IMR-90 (cell line): ENCODE measurements around the gene PRKAR1B. TPM values are rescaled to one million over a fixed set of nuclear protein-coding genes. Genes with fewer than 3 reads are reported as not detected.

Source experiments
- ATAC-seq: fragments of 200-7000 bp; cut with Tn5 transposase; 2 replicates; pipeline ENCODE4 v1.9.1; 2020; ENCODE audit warnings: low read depth, mild to moderate bottlenecking, moderate library complexity
- BruUV-seq: library from RNA; stranded (reverse); fragments of 400-500 nt; replicated peaks from 2 replicates; lab custom pipeline; 2021; lab: Mats Ljungman, UMichigan
- CTCF ChIA-PET: fragments of 300-600 bp; formaldehyde crosslinking; extraction: SDS; loops from one replicate; lab custom pipeline; 2021; ENCODE audit warnings: antibody characterized with exemption; lab: Yijun Ruan, JAX
- POLR2A ChIA-PET: fragments of 300-600 bp; sonication (Branson Sonifier 250); formaldehyde crosslinking; loops from one replicate; lab custom pipeline; 2022; ENCODE audit warnings: antibody characterized with exemption; ENCODE audit not compliant: unreplicated experiment; lab: Charles Lee
- DNase-seq: peaks from one replicate; pipeline ENCODE4 v3.0.0; 2013
- H2AFZ ChIP-seq: replicated peaks from 2 replicates; pipeline ENCODE3; 2013; ENCODE audit warnings: low read length, mild to moderate bottlenecking; ENCODE audit not compliant: poor library complexity
- H2AK5ac ChIP-seq: 2 replicates; pipeline ENCODE4 v1.6.1; 2013; ENCODE audit warnings: low read depth, low read length, inconsistent platforms
- H2AK9ac ChIP-seq: replicated peaks from 2 replicates; pipeline ENCODE3; 2013; ENCODE audit warnings: mild to moderate bottlenecking, low read depth, low read length, moderate library complexity; ENCODE audit not compliant: poor library complexity
- H2BK120ac ChIP-seq: 2 replicates; pipeline ENCODE4 v1.6.1; 2013; ENCODE audit warnings: low read depth, low read length, inconsistent platforms
- H2BK15ac ChIP-seq: 3 replicates; pipeline ENCODE4 v1.6.1; 2013; ENCODE audit warnings: low read depth, low read length, inconsistent platforms
- H2BK20ac ChIP-seq: 2 replicates; pipeline ENCODE4 v1.6.1; 2013; ENCODE audit warnings: low read depth, mild to moderate bottlenecking, inconsistent platforms, low read length, moderate library complexity
- H2BK5ac ChIP-seq: 2 replicates; pipeline ENCODE4 v1.6.1; 2013; ENCODE audit warnings: mild to moderate bottlenecking, low read depth, low read length, inconsistent platforms; ENCODE audit not compliant: poor library complexity, severe bottlenecking
- H3K14ac ChIP-seq: replicated peaks from 2 replicates; pipeline ENCODE4 v1.6.1; 2013; ENCODE audit warnings: low read depth, low read length, inconsistent platforms
- H3K18ac ChIP-seq: 2 replicates; pipeline ENCODE4 v1.6.1; 2013; ENCODE audit warnings: low read depth, low read length, control low read depth
- H3K23ac ChIP-seq: 2 replicates; pipeline ENCODE4 v1.6.1; 2013; ENCODE audit warnings: low read depth, low read length, inconsistent platforms
- H3K27ac ChIP-seq: 2 replicates; pipeline ENCODE4 v1.5.1; 2013; ENCODE audit warnings: mild to moderate bottlenecking, control low read depth, low read length; ENCODE audit not compliant: insufficient read depth
- H3K27me3 ChIP-seq: 2 replicates; pipeline ENCODE4 v1.6.1; 2013; ENCODE audit warnings: low read length; ENCODE audit not compliant: control insufficient read depth, insufficient read depth
- H3K36me3 ChIP-seq: 2 replicates; pipeline ENCODE4 v1.6.1; 2013; ENCODE audit warnings: low read length, mixed read lengths; ENCODE audit not compliant: control insufficient read depth, insufficient read depth
- H3K4ac ChIP-seq: 2 replicates; pipeline ENCODE4 v1.6.1; 2013; ENCODE audit warnings: low read depth, low read length, inconsistent platforms
- H3K4me1 ChIP-seq: 2 replicates; pipeline ENCODE4 v1.6.1; 2013; ENCODE audit warnings: low read length, mixed read lengths; ENCODE audit not compliant: control insufficient read depth, insufficient read depth
- H3K4me2 ChIP-seq: 2 replicates; pipeline ENCODE4 v1.6.1; 2013; ENCODE audit warnings: low read depth, mild to moderate bottlenecking, control low read depth, low read length, moderate library complexity
- H3K4me3 ChIP-seq: 2 replicates; pipeline ENCODE4 v1.5.1; 2013; ENCODE audit warnings: low read depth, mild to moderate bottlenecking, control low read depth, low read length, moderate library complexity; ENCODE audit not compliant: insufficient read depth
- H3K56ac ChIP-seq: 2 replicates; pipeline ENCODE4 v1.6.1; 2013; ENCODE audit warnings: low read length, inconsistent platforms; ENCODE audit not compliant: insufficient read depth; ENCODE audit errors: extremely low read depth
- H3K79me1 ChIP-seq, 2 experiments: 2 replicates each; pipeline ENCODE4 v1.6.1; 2013; ENCODE audit warnings: low read length in 2 of 2, inconsistent platforms in 1 of 2, low read depth in 1 of 2
- H3K9ac ChIP-seq: 2 replicates; pipeline ENCODE4 v1.6.1; 2013; ENCODE audit warnings: low read depth, low read length, control low read depth
- H3K9me1 ChIP-seq: 2 replicates; pipeline ENCODE4 v1.6.1; 2013; ENCODE audit warnings: low read length, inconsistent platforms; ENCODE audit not compliant: insufficient read depth
- H3K9me3 ChIP-seq: 2 replicates; pipeline ENCODE4 v1.6.1; 2013; ENCODE audit warnings: low read length; ENCODE audit not compliant: control insufficient read depth, insufficient read depth
- H4K20me1 ChIP-seq: 2 replicates; pipeline ENCODE4 v1.6.1; 2013; ENCODE audit warnings: low read length, inconsistent platforms; ENCODE audit not compliant: insufficient read depth
- H4K5ac ChIP-seq: 2 replicates; pipeline ENCODE4 v1.6.1; 2013; ENCODE audit warnings: mild to moderate bottlenecking, low read depth, low read length, control low read depth
- H4K8ac ChIP-seq, 2 experiments: 2 replicates each; pipeline ENCODE4 v1.6.1; 2013; ENCODE audit warnings: low read depth in 2 of 2, low read length in 2 of 2, control low read depth in 1 of 2, inconsistent platforms in 1 of 2
- H4K91ac ChIP-seq: 2 replicates; pipeline ENCODE4 v1.6.1; 2013; ENCODE audit warnings: low read depth, low read length, inconsistent platforms; ENCODE audit not compliant: insufficient read depth
- BHLHE40 ChIP-seq: fragments of 150-350 bp; IDR thresholded peaks from 2 replicates; pipeline ENCODE4 v1.6.1; 2016; ENCODE audit warnings: mild to moderate bottlenecking, low read depth, low read length
- CHD1 ChIP-seq: IDR thresholded peaks from 2 replicates; pipeline ENCODE4 v1.6.1; 2012; ENCODE audit warnings: low read depth, low read length, improper control_type of control experiment
- ELK1 ChIP-seq: fragments of 150-350 bp; IDR thresholded peaks from 2 replicates; pipeline ENCODE4 v1.6.1; 2016; ENCODE audit warnings: low read depth, mild to moderate bottlenecking, low read length, moderate library complexity, borderline replicate concordance
- MAFK ChIP-seq: IDR thresholded peaks from 2 replicates; pipeline ENCODE4 v1.6.1; 2012; ENCODE audit warnings: low read depth, low read length, improper control_type of control experiment
- MAZ ChIP-seq: IDR thresholded peaks from 2 replicates; pipeline ENCODE4 v1.6.1; 2012; ENCODE audit warnings: low read depth, mild to moderate bottlenecking, low read length, improper control_type of control experiment, moderate library complexity, borderline replicate concordance
- NFE2L2 ChIP-seq: fragments of 150-350 bp; IDR thresholded peaks from 2 replicates; pipeline ENCODE4 v1.6.1; 2016; ENCODE audit warnings: low read depth, mild to moderate bottlenecking, low read length
- POLR2A ChIP-seq: IDR thresholded peaks from 2 replicates; pipeline ENCODE4 v1.6.1; 2012; ENCODE audit warnings: mild to moderate bottlenecking, low read depth, low read length
- RAD21 ChIP-seq: IDR thresholded peaks from 2 replicates; pipeline ENCODE4 v1.6.1; 2012; ENCODE audit warnings: low read length, improper control_type of control experiment
- RCOR1 ChIP-seq: IDR thresholded peaks from 2 replicates; pipeline ENCODE4 v1.6.1; 2012; ENCODE audit warnings: mild to moderate bottlenecking, low read length, improper control_type of control experiment; ENCODE audit not compliant: insufficient replicate concordance
- WGBS, 2 experiments: methylation state at CpG; one replicate each; pipeline versions ENCODE4 v1.1.5 to v1.1.7; 2013; ENCODE audit warnings: missing lambda C conversion rate in 2 of 2; ENCODE audit not compliant: insufficient read length in 1 of 2; ENCODE audit errors: extremely low coverage in 2 of 2; 5-methylcytosine and 5-hydroxymethylcytosine counted together
- dilution Hi-C: fragments of 300-500 bp; cut with HindIII; formaldehyde crosslinking; loops from one replicate; pipeline ENCODE4 v1.14.3; 2018; ENCODE audit warnings: low sequenced_read_pairs; ENCODE audit not compliant: unreplicated experiment
- in situ Hi-C: fragments of 300-500 bp; cut with MboI; formaldehyde crosslinking; loops from 3 replicates; pipeline ENCODE4 v1.14.3; 2019; ENCODE audit warnings: low sequenced_read_pairs, inconsistent platforms, mixed read lengths
- intact Hi-C: fragments of 100-400 bp; cut with micrococcal nuclease; formaldehyde crosslinking; loops from 2 replicates; pipeline ENCODE4 v1.10.0; 2022
- polyA plus RNA-seq, 3 experiments: library from polyadenylated mRNA; depleted of rRNA; stranded (reverse); fragments of >200 nt; gene quantifications; 2 replicates each; pipeline ENCODE4 v1.2.3, GENCODE V29; 2012; ENCODE audit warnings: low replicate concordance in 1 of 3
- total RNA-seq: library from RNA; depleted of rRNA; stranded (reverse); fragments of >200 nt; gene quantifications from 2 replicates; pipeline ENCODE4 v1.2.3, GENCODE V29; 2012
- TF ChIP-seq, protein P1 (sequence below): fragments of 150-350 bp; IDR thresholded peaks from 2 replicates; pipeline ENCODE4 v1.6.1; 2017; ENCODE audit warnings: mild to moderate bottlenecking, antibody characterized with exemption, low read length, low read depth

PRKAR1B gene
- total and polyA plus RNA-seq, 2 of the 4 experiments (the other 2 are of a cell fraction) = 15.2 to 20.2 TPM

- in situ Hi-C loops = no loop called here
- CTCF ChIA-PET = no interaction called here
These were observed 35.6 kb downstream of the PRKAR1B start for GRCh38 chr7:691361-692045.

More at GRCh38 chr7:691361-692045, 35.6 kb downstream of the PRKAR1B start:
- Histone ChIP-seq H3K79me1 (no peaks in the 10 kb centered on the region), H2AFZ (no peak overlapping the region), H3K4me3 (no peak overlapping the region), H3K14ac (no peak overlapping the region), H2BK120ac (no peak overlapping the region), H2AK9ac (no peak overlapping the region), H3K56ac (no peak overlapping the region), H4K20me1 (no peaks in the 10 kb centered on the region), H3K27ac (no peak overlapping the region), H3K9ac (no peak overlapping the region), H2BK15ac (no peak overlapping the region), H3K36me3 (no peaks in the 10 kb centered on the region), H3K27me3 (no peaks in the 10 kb centered on the region), H4K91ac (no peak overlapping the region), H3K4me1 (peaks cover 4% of the 10 kb centered on the region; the same call in 1 of the 2 replicates), H3K18ac (no peak overlapping the region), H4K5ac (no peak overlapping the region), H4K8ac (no peak overlapping the region), H2BK5ac (no peak overlapping the region), H3K9me1 (no peaks in the 10 kb centered on the region), H2BK20ac (no peak overlapping the region), H3K23ac (no peak overlapping the region), H2AK5ac (no peak overlapping the region), H3K4me2 (no peak overlapping the region), H3K9me3 (peaks cover 14% of the 10 kb centered on the region), H3K4ac (no peak overlapping the region)
- ATAC-seq (no peak), DNase-seq (no peak)
- intact Hi-C loops (no loop called here), dilution Hi-C loops (no loop called here)
- no TSS peak for BruUV-seq
- TF ChIP-seq RAD21 (no peak), POLR2A (no peak), MAZ (no peak), NFE2L2 (no peak), CHD1 (no peak), ELK1 (no peak), MAFK (no peak), RCOR1 (no peak), BHLHE40 (no peak)
- TF ChIP-seq, protein P1, sequence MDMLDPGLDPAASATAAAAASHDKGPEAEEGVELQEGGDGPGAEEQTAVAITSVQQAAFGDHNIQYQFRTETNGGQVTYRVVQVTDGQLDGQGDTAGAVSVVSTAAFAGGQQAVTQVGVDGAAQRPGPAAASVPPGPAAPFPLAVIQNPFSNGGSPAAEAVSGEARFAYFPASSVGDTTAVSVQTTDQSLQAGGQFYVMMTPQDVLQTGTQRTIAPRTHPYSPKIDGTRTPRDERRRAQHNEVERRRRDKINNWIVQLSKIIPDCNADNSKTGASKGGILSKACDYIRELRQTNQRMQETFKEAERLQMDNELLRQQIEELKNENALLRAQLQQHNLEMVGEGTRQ = no peak
- 92% methylated on average over 11 of the region's 25 CpGs; no CpG with 5 or more reads in 1 of the 2 experiments for WGBS, 2 experiments
- POLR2A ChIA-PET = no interaction called here
